GM20000 (cell line): ENCODE data around the gene NR4A3.

Source experiments
- DNase-seq: peaks from one replicate; pipeline ENCODE4 v3.0.0; 2012; ENCODE audit warnings: low spot score
- TF ChIP-seq, protein P1 (sequence below): IDR thresholded peaks from 2 replicates; pipeline ENCODE4 v1.5.1; 2012; ENCODE audit warnings: mild to moderate bottlenecking, control low read depth; ENCODE audit errors: extremely low read depth, missing control alignments

Gene NR4A3

DNA sequence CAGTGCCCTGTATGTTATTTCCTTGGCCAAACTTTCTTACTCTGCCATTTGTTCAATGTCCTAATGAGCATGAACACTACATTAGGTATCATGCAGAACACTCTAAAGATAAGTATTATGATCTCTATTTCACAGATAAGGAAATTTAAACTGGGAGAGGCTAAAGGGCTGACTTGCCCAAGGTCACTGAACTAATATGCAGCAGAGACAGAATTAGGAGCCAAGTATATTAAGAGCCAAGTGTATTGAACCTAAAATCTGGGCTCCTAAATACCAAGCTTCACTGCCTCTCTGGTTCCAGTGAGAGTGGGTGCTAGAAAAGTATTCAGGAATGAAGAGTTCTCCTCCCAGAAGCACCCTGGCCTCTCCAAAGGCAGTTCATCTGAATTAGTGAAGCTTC is 13.5 kb downstream of the NR4A3 start:
- DNase-seq = no peak
- TF ChIP-seq, protein P1, sequence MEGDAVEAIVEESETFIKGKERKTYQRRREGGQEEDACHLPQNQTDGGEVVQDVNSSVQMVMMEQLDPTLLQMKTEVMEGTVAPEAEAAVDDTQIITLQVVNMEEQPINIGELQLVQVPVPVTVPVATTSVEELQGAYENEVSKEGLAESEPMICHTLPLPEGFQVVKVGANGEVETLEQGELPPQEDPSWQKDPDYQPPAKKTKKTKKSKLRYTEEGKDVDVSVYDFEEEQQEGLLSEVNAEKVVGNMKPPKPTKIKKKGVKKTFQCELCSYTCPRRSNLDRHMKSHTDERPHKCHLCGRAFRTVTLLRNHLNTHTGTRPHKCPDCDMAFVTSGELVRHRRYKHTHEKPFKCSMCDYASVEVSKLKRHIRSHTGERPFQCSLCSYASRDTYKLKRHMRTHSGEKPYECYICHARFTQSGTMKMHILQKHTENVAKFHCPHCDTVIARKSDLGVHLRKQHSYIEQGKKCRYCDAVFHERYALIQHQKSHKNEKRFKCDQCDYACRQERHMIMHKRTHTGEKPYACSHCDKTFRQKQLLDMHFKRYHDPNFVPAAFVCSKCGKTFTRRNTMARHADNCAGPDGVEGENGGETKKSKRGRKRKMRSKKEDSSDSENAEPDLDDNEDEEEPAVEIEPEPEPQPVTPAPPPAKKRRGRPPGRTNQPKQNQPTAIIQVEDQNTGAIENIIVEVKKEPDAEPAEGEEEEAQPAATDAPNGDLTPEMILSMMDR = no peak

DNA sequence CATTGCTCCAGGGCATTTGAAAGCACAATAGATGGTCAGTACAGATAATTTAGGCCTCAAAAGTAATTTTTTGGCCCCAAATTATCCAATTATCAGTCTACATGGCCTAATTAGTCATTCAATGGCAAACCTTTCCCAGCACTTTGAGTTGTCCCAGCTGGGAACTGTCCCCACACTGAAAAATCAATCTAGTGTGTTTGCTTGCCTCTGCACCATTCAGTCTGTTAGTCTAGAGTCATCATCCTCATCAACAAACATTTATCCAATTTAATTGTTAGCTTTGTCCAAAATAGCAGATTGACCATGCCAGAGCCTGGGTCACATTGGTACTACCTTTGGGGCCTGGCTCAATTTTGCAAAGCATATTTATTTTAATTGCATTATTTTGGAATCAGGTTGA is 13.9 kb downstream of the NR4A3 start:
- no peak for DNase-seq
- TF ChIP-seq, protein P1 = no peak

DNA sequence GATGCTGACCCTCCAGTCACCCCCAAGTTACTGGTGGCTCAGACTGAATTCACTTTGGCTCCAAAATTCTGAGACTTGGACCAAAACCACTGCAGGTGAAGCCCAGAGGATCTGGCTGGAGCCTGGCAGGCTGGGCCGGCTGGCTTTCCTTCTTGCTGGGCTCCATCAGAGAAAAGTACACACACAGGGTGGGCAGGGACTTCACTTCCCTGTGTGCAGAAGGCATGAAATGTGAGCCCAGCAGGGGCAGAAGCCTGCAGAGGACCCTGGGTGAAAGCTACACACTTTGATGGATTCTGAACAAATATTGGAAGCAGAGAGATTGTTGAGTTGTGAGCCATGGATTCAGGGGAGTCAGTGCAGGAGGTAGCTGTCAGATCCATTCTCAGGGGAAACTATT is 18.4 kb downstream of the NR4A3 start:
- TF ChIP-seq, protein P1 = no peak
- no peak for DNase-seq

DNA sequence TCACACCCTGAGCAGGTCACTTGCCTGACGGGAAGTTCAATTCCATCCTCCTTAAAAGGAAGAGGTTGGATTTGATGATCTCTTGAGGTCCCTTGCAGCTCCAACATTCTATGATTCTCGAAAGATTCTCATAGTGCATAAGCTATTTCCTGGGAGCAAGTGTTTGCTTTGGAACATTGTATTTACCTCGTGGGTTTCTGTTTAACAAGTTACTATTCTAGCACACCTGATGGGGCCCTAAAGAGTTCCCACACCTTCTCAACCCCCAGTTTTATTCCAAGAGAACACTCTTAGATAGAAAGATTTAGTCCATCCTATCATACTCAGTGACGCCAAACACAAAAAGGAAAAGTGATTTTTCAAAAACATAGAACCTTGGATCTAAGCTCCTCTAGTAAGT is 23.4 kb downstream of the NR4A3 start:
- no peak for DNase-seq
- TF ChIP-seq, protein P1 = no peak

DNA sequence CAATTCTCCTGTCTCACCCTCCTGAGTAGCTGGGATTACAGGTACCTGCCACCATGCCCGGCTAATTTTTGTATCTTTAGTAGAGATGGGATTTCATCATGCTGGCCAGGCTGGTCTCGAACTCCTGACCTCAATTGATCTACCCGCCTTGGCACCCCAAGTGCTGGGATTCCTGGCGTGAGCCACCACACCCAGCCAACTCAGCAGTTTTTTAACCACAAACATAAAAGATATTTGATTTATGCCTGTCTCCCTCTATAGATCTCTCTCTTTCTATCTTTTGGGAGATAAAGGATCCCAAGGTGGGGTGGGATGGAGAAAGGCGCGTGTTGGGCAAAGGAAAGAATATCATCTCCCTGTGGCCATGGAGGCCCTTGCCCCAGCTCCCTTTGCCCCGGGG is 26.8 kb downstream of the NR4A3 start:
- DNase-seq = no peak
- TF ChIP-seq, protein P1 = no peak

DNA sequence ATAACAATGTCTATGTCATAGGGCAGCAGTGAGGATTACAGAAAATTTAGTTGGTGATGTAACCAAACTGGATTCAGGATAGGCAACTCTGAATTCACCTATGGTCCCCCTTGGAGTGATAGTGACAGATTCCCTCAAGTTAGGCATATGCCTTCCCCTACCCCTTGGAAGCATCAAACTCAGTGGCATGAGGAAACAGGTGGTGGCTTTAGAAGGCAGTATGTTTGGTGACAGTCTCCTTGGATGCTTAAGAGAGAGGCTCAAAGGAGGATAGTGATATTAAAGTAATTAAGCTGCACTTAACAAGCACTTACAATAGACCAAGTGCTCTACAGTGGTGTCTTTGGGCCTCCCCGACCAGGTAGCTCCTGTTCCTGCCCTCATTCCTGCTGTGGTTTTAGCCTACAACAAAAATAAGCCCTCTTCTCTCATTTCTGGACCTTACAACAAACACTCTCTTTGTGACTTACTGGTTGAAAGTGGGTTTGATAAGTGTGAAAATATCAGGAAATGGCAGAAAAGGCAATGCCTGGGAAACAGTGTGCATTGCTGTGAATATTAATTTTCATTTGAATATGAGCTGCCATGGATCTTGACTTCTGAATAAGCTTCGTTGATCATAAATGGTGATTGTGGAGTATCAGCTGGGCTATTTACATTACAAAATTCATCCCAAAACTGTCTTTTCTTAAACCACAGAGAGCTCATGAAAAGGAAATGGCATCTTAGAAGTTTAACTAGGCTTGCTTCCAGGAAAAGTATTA is 29.2 kb downstream of the NR4A3 start:
- TF ChIP-seq, protein P1 = no peak
- DNase-seq = no peak

DNA sequence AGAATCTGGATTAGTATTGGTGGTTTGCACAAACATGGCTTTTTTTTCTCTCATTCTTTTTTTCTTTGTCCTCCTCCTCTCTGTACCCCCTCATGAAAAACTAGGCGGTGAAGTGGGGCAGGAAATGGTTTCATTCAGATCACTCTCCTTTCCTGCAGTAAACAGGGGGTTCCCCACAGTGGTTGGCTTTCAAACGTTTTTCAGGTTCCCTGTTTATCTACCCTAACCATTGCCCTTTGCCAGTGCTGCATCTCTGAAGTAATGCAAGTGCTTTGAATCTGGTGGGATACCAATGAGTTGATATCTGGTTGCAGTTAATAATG is 29.8 kb downstream of the NR4A3 start:
- peak; percentile 41 for DNase-seq

More for the DNA sequence above, 29.8 kb downstream of the NR4A3 start:
- TF ChIP-seq, protein P1 = no peak
